Neural progenitor cell (in vitro differentiated cells): Measurements from ENCODE around the gene DAP3.
"Not testable (repeated sequence)": the region's sequence is repeated elsewhere in the genome, so short reads cannot be mapped to it uniquely, and the experiment has no call there.

Experiments used
- CTCF ChIP-seq: fragments of 200-600 bp; sonication (generic); IDR thresholded peaks from 2 replicates; pipeline ENCODE4 v1.5.1; 2017; ENCODE audit warnings: antibody characterized with exemption, mild to moderate bottlenecking
- EZH2phosphoT487 ChIP-seq: fragments of 200-600 bp; sonication (generic); IDR thresholded peaks from 2 replicates; pipeline ENCODE4 v1.6.1; 2017; ENCODE audit warnings: antibody characterized with exemption

- not testable (repeated sequence) for TF ChIP-seq CTCF, EZH2phosphoT487
Measured at GRCh38 chr1:155711457-155711856, 22.6 kb downstream of the DAP3 start.
